ENCODE data around the gene B2M. TPM values are rescaled to one million over a fixed set of nuclear protein-coding genes. Genes with fewer than 3 reads are reported as not detected.

Gene B2M
- total RNA-seq, 1 donor: 2,255 TPM

DNA sequence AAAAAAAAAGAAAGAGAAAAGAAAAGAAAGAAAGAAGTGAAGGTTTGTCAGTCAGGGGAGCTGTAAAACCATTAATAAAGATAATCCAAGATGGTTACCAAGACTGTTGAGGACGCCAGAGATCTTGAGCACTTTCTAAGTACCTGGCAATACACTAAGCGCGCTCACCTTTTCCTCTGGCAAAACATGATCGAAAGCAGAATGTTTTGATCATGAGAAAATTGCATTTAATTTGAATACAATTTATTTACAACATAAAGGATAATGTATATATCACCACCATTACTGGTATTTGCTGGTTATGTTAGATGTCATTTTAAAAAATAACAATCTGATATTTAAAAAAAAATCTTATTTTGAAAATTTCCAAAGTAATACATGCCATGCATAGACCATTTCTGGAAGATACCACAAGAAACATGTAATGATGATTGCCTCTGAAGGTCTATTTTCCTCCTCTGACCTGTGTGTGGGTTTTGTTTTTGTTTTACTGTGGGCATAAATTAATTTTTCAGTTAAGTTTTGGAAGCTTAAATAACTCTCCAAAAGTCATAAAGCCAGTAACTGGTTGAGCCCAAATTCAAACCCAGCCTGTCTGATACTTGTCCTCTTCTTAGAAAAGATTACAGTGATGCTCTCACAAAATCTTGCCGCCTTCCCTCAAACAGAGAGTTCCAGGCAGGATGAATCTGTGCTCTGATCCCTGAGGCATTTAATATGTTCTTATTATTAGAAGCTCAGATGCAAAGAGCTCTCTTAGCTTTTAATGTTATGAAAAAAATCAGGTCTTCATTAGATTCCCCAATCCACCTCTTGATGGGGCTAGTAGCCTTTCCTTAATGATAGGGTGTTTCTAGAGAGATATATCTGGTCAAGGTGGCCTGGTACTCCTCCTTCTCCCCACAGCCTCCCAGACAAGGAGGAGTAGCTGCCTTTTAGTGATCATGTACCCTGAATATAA, 2.0 kb downstream of the B2M start:
- peak; percentile 51 for DNase-seq (ENCODE audit: low read depth)
- TF ChIP-seq, protein P1, sequence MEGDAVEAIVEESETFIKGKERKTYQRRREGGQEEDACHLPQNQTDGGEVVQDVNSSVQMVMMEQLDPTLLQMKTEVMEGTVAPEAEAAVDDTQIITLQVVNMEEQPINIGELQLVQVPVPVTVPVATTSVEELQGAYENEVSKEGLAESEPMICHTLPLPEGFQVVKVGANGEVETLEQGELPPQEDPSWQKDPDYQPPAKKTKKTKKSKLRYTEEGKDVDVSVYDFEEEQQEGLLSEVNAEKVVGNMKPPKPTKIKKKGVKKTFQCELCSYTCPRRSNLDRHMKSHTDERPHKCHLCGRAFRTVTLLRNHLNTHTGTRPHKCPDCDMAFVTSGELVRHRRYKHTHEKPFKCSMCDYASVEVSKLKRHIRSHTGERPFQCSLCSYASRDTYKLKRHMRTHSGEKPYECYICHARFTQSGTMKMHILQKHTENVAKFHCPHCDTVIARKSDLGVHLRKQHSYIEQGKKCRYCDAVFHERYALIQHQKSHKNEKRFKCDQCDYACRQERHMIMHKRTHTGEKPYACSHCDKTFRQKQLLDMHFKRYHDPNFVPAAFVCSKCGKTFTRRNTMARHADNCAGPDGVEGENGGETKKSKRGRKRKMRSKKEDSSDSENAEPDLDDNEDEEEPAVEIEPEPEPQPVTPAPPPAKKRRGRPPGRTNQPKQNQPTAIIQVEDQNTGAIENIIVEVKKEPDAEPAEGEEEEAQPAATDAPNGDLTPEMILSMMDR (IDR thresholded peaks at IDR 0.05; ENCODE audit: insufficient read depth, low read depth, low read length): peak; percentile 37
- peak overlapping the region; percentile 97 for H3K4me3 ChIP-seq (ENCODE audit: low read depth, low read length)

DNA sequence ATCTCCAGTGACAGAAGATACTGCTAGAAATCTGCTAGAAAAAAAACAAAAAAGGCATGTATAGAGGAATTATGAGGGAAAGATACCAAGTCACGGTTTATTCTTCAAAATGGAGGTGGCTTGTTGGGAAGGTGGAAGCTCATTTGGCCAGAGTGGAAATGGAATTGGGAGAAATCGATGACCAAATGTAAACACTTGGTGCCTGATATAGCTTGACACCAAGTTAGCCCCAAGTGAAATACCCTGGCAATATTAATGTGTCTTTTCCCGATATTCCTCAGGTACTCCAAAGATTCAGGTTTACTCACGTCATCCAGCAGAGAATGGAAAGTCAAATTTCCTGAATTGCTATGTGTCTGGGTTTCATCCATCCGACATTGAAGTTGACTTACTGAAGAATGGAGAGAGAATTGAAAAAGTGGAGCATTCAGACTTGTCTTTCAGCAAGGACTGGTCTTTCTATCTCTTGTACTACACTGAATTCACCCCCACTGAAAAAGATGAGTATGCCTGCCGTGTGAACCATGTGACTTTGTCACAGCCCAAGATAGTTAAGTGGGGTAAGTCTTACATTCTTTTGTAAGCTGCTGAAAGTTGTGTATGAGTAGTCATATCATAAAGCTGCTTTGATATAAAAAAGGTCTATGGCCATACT, 4.0 kb downstream of the B2M start:
- TF ChIP-seq, protein P1 (IDR thresholded peaks at IDR 0.05; ENCODE audit: insufficient read depth, low read depth, low read length): no peak
- DNase-seq (ENCODE audit: low read depth): no peak
- H3K4me3 ChIP-seq (ENCODE audit: low read depth, low read length): no peak overlapping the region

DNA sequence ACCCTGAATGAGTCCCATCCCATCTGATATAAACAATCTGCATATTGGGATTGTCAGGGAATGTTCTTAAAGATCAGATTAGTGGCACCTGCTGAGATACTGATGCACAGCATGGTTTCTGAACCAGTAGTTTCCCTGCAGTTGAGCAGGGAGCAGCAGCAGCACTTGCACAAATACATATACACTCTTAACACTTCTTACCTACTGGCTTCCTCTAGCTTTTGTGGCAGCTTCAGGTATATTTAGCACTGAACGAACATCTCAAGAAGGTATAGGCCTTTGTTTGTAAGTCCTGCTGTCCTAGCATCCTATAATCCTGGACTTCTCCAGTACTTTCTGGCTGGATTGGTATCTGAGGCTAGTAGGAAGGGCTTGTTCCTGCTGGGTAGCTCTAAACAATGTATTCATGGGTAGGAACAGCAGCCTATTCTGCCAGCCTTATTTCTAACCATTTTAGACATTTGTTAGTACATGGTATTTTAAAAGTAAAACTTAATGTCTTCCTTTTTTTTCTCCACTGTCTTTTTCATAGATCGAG, 4.5 kb downstream of the B2M start:
- DNase-seq (ENCODE audit: low read depth): no peak
- H3K4me3 ChIP-seq (ENCODE audit: low read depth, low read length): no peak overlapping the region
- TF ChIP-seq, protein P1 (IDR thresholded peaks at IDR 0.05; ENCODE audit: insufficient read depth, low read depth, low read length): no peak

DNA sequence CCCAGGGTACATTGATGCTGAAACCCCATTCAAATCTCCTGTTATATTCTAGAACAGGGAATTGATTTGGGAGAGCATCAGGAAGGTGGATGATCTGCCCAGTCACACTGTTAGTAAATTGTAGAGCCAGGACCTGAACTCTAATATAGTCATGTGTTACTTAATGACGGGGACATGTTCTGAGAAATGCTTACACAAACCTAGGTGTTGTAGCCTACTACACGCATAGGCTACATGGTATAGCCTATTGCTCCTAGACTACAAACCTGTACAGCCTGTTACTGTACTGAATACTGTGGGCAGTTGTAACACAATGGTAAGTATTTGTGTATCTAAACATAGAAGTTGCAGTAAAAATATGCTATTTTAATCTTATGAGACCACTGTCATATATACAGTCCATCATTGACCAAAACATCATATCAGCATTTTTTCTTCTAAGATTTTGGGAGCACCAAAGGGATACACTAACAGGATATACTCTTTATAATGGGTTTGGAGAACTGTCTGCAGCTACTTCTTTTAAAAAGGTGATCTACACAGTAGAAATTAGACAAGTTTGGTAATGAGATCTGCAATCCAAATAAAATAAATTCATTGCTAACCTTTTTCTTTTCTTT, 5.8 kb downstream of the B2M start:
- no peak for DNase-seq (ENCODE audit: low read depth)
- TF ChIP-seq, protein P1 (IDR thresholded peaks at IDR 0.05; ENCODE audit: insufficient read depth, low read depth, low read length): no peak

DNA sequence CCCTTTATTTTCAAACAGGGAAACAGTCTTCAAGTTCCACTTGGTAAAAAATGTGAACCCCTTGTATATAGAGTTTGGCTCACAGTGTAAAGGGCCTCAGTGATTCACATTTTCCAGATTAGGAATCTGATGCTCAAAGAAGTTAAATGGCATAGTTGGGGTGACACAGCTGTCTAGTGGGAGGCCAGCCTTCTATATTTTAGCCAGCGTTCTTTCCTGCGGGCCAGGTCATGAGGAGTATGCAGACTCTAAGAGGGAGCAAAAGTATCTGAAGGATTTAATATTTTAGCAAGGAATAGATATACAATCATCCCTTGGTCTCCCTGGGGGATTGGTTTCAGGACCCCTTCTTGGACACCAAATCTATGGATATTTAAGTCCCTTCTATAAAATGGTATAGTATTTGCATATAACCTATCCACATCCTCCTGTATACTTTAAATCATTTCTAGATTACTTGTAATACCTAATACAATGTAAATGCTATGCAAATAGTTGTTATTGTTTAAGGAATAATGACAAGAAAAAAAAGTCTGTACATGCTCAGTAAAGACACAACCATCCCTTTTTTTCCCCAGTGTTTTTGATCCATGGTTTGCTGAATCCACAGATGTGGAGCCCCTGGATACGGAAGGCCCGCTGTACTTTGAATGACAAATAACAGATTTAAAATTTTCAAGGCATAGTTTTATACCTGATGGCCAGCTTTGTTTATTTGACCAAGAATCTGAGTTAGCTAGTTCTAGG, 7.0 kb downstream of the B2M start:
- DNase-seq (ENCODE audit: low read depth): no peak
- TF ChIP-seq, protein P1 (IDR thresholded peaks at IDR 0.05; ENCODE audit: insufficient read depth, low read depth, low read length): no peak
- H3K4me3 ChIP-seq (ENCODE audit: low read depth, low read length): no peak overlapping the region

More for the DNA sequence above, 5.8 kb downstream of the B2M start:
- H3K4me3 ChIP-seq (ENCODE audit: low read depth, low read length): no peak overlapping the region

DNA sequence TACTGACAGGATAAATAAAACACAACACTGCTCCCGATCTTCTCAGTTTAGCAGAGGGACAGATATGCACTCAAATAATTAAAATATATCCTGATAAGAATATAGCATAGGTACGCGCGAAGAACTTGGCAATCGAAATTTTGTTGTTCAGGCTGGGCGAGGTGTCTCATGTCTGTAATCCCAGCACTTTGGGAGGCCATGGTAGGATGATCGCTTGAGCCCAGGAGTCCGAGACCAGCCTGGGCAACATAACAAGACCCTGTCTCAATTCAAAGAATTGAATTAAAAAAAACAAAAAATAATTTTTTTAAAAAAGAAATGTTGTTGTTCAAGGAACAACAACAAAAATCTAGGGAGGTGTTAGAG, 7.6 kb downstream of the B2M start:
- TF ChIP-seq, protein P1 (IDR thresholded peaks at IDR 0.05; ENCODE audit: insufficient read depth, low read depth, low read length): no peak
- no peak for DNase-seq (ENCODE audit: low read depth)
- H3K4me3 ChIP-seq (ENCODE audit: low read depth, low read length): no peak overlapping the region

Data from fibroblast of villous mesenchyme (primary cell).